ENCODE results near the gene PHACTR3.

Gene PHACTR3

GRCh38 chr20:59778615-59779200, 174.4 kb downstream of the PHACTR3 start:
- no peaks in the 10 kb centered on the region for H3K27me3 ChIP-seq (ENCODE audit: insufficient read depth, low read length)
- H2AFZ ChIP-seq (ENCODE audit: low read length): no peak overlapping the region
- no peaks in the 10 kb centered on the region for H3F3A ChIP-seq (ENCODE audit: insufficient read depth, low read length)
- no peak overlapping the region for H3K9ac ChIP-seq (ENCODE audit: low read length)
- H3K9me2 ChIP-seq (ENCODE audit: low read depth, low read length): no peaks in the 10 kb centered on the region
- no peak overlapping the region for H3K4me2 ChIP-seq (ENCODE audit: low read length)
- H3K27ac ChIP-seq (ENCODE audit: low read depth, low read length, poor library complexity, severe bottlenecking): no peak overlapping the region
- H4K20me1 ChIP-seq (ENCODE audit: insufficient read depth, low read length): no peaks in the 10 kb centered on the region
- H3K79me2 ChIP-seq (ENCODE audit: insufficient read depth, low read length): no peaks in the 10 kb centered on the region
- no peaks in the 10 kb centered on the region for H3K4me1 ChIP-seq (ENCODE audit: insufficient read depth, low read length, severe bottlenecking)
- H3K4me3 ChIP-seq (ENCODE audit: low read depth, low read length, poor library complexity, severe bottlenecking): no peak overlapping the region
- H3K36me3 ChIP-seq (ENCODE audit: insufficient read depth, low read length): no peaks in the 10 kb centered on the region
- TF ChIP-seq CTCF (IDR thresholded peaks at IDR 0.05; ENCODE audit: low read length) (no peak), EZH2 (IDR thresholded peaks at IDR 0.05; ENCODE audit: borderline replicate concordance, low read length) (no peak)
- no peaks in the 10 kb centered on the region for H3K9me3 ChIP-seq (ENCODE audit: low read length)

- no peak overlapping the region for H3K4me2 ChIP-seq (ENCODE audit: low read length)
- H2AFZ ChIP-seq (ENCODE audit: low read length): no peak overlapping the region
- no peak overlapping the region for H3K9ac ChIP-seq (ENCODE audit: low read length)
- H3K9me2 ChIP-seq (ENCODE audit: low read depth, low read length): no peaks in the 10 kb centered on the region
- H3K4me3 ChIP-seq (ENCODE audit: low read depth, low read length, poor library complexity, severe bottlenecking): no peak overlapping the region
- H3K79me2 ChIP-seq (ENCODE audit: insufficient read depth, low read length): no peaks in the 10 kb centered on the region
- TF ChIP-seq CTCF (IDR thresholded peaks at IDR 0.05; ENCODE audit: low read length) (no peak), EZH2 (IDR thresholded peaks at IDR 0.05; ENCODE audit: borderline replicate concordance, low read length) (no peak)
- H3K9me3 ChIP-seq (ENCODE audit: low read length): no peaks in the 10 kb centered on the region
- no peak overlapping the region for H3K27ac ChIP-seq (ENCODE audit: low read depth, low read length, poor library complexity, severe bottlenecking)
- H3K27me3 ChIP-seq (ENCODE audit: insufficient read depth, low read length): no peaks in the 10 kb centered on the region
- no peaks in the 10 kb centered on the region for H3K4me1 ChIP-seq (ENCODE audit: insufficient read depth, low read length, severe bottlenecking)
- no peaks in the 10 kb centered on the region for H4K20me1 ChIP-seq (ENCODE audit: insufficient read depth, low read length)
- no peaks in the 10 kb centered on the region for H3F3A ChIP-seq (ENCODE audit: insufficient read depth, low read length)
- H3K36me3 ChIP-seq (ENCODE audit: insufficient read depth, low read length): no peaks in the 10 kb centered on the region
Measured at GRCh38 chr20:59779656-59780380, 175.5 kb downstream of the PHACTR3 start.

GRCh38 chr20:59780494-59781185, 176.3 kb downstream of the PHACTR3 start:
- no peaks in the 10 kb centered on the region; the same call in 1 of the 2 replicates for H3K27me3 ChIP-seq (ENCODE audit: insufficient read depth, low read length)
- no peak overlapping the region for H2AFZ ChIP-seq (ENCODE audit: low read length)
- H3K36me3 ChIP-seq (ENCODE audit: insufficient read depth, low read length): no peaks in the 10 kb centered on the region

More at GRCh38 chr20:59780494-59781185, 176.3 kb downstream of the PHACTR3 start:
- Histone ChIP-seq H4K20me1 (ENCODE audit: insufficient read depth, low read length) (no peaks in the 10 kb centered on the region), H3K4me2 (ENCODE audit: low read length) (no peak overlapping the region), H3K9me3 (ENCODE audit: low read length) (no peaks in the 10 kb centered on the region), H3K9ac (ENCODE audit: low read length) (no peak overlapping the region), H3K27ac (ENCODE audit: low read depth, low read length, poor library complexity, severe bottlenecking) (no peak overlapping the region), H3K79me2 (ENCODE audit: insufficient read depth, low read length) (no peaks in the 10 kb centered on the region), H3K4me3 (ENCODE audit: low read depth, low read length, poor library complexity, severe bottlenecking) (no peak overlapping the region), H3K9me2 (ENCODE audit: low read depth, low read length) (no peaks in the 10 kb centered on the region), H3K4me1 (ENCODE audit: insufficient read depth, low read length, severe bottlenecking) (no peaks in the 10 kb centered on the region), H3F3A (ENCODE audit: insufficient read depth, low read length) (no peaks in the 10 kb centered on the region)
- TF ChIP-seq CTCF (IDR thresholded peaks at IDR 0.05; ENCODE audit: low read length) (no peak), EZH2 (IDR thresholded peaks at IDR 0.05; ENCODE audit: borderline replicate concordance, low read length) (no peak)

Measured in OCI-LY1 (cell line).